Sigmoid colon (tissue), 7 donors: ENCODE data around the gene ALG3. TPM values are rescaled to one million over a fixed set of nuclear protein-coding genes. Genes with fewer than 3 reads are reported as not detected.

Source experiments
- DNase-seq: peaks from one replicate; pipeline ENCODE4 v3.0.0-alpha.2; 2019
- H3K27ac ChIP-seq, 4 donors: fragments of 200-600 bp; sonication (generic); one replicate each; pipeline ENCODE4 v1.5.1; 2016 to 2019; ENCODE audit warnings: mild to moderate bottlenecking in 1 of 4
- H3K27me3 ChIP-seq, 3 donors: fragments of 200-600 bp; sonication (generic); one replicate each; pipeline ENCODE4 v1.5.1; 2019; ENCODE audit warnings: mild to moderate bottlenecking in 1 of 3
- H3K36me3 ChIP-seq, 4 donors: fragments of 200-600 bp; sonication (generic); one replicate each; pipeline ENCODE4 v1.5.1; 2016 to 2019
- H3K4me1 ChIP-seq, 4 donors: fragments of 200-600 bp; sonication (generic); one replicate each; pipeline ENCODE4 v1.5.1; 2017 to 2019
- H3K4me3 ChIP-seq, 4 donors: fragments of 200-600 bp; sonication (generic); one replicate each; pipeline ENCODE4 v1.5.1; 2017 to 2019; ENCODE audit warnings: mild to moderate bottlenecking in 2 of 4, moderate library complexity in 1 of 4
- H3K9me3 ChIP-seq, 4 donors: fragments of 200-600 bp in 3 of 4; sonication (generic) in 3 of 4; one replicate each; pipeline versions ENCODE4 v1.5.1 to v1.6.1; 2013 to 2019
- CTCF ChIP-seq, 4 experiments: fragments of 450-650 bp in 3 of 4; fragments of 200-600 bp in 1 of 4; IDR thresholded peaks; one replicate each; pipeline ENCODE4 v1.5.1; 2016 to 2019; ENCODE audit warnings: antibody characterized with exemption in 4 of 4, mild to moderate bottlenecking in 3 of 4, moderate library complexity in 2 of 4
- EP300 ChIP-seq, 4 donors: sonication (generic); formaldehyde crosslinking; IDR thresholded peaks; one replicate each; pipeline ENCODE4 v1.6.1; 2017; ENCODE audit warnings: antibody characterized with exemption in 4 of 4
- POLR2A ChIP-seq, 2 donors: fragments of 450-650 bp; IDR thresholded peaks; one replicate each; pipeline ENCODE4 v1.6.1; 2016; ENCODE audit warnings: antibody characterized with exemption in 2 of 2, mild to moderate bottlenecking in 2 of 2, moderate library complexity in 2 of 2
- POLR2AphosphoS5 ChIP-seq, 4 donors: sonication (generic); formaldehyde crosslinking; IDR thresholded peaks; one replicate each; pipeline ENCODE4 v1.6.1; 2017; ENCODE audit warnings: antibody characterized with exemption in 4 of 4
- WGBS, 2 donors: extraction: QIAGEN DNeasy Blood & Tissue Kit; methylation state at CpG; one replicate each; pipeline ENCODE4 v1.1.7; 2013; 5-methylcytosine and 5-hydroxymethylcytosine counted together
- intact Hi-C: fragments of 100-400 bp; cut with DNase I; formaldehyde crosslinking; loops from one replicate; pipeline ENCODE4 v1.15.1; 2023
- polyA plus RNA-seq, 3 donors: library from polyadenylated mRNA; stranded (reverse); fragments of 200-250 nt; gene quantifications; one replicate each; pipeline ENCODE4 v1.2.3, GENCODE V29; 2013
- small RNA-seq, 3 donors: library from RNA; depleted of rRNA; stranded (forward); fragments of <200 nt; gene quantifications; one replicate each; pipeline ENCODE3, GENCODE V24; 2016
- total RNA-seq, 4 donors: library from RNA; depleted of rRNA; stranded (reverse); fragments of >200 nt; gene quantifications; one replicate each; pipeline ENCODE4 v1.1.0, GENCODE V29; 2016
- donor health status: healthy with polysubstance abuse.
- donor health status: Bipolar disorder and iron deficiency.
- donor health status: healthy.

Gene ALG3
- total and polyA plus RNA-seq, 7 donors: 9.9 to 46.8 (median 36.0) TPM

GRCh38 chr3:184196536-184196935, 52.2 kb downstream of the ALG3 start:
- H3K9me3 ChIP-seq: no peaks in the 10 kb centered on the region
- no peak overlapping the region for H3K4me3 ChIP-seq
- WGBS, 2 donors: 89 to 91% methylated on average over 6 of the region's 6 CpGs
- no peak for DNase-seq
- TF ChIP-seq POLR2A (IDR thresholded peaks at IDR 0.05): no peak
- H3K27me3 ChIP-seq: no peaks in the 10 kb centered on the region
- no peaks in the 10 kb centered on the region for H3K4me1 ChIP-seq
- peaks cover 26 to 52% (median 34%) of the 10 kb centered on the region in 4 donors for H3K36me3 ChIP-seq
- no peak overlapping the region for H3K27ac ChIP-seq
- intact Hi-C loops: no loop called here

- WGBS, 2 donors: 92 to 93% methylated on average over 9 of the region's 9 CpGs
- no peak for DNase-seq
- Histone ChIP-seq H3K4me1 (no peaks in the 10 kb centered on the region), H3K9me3 (no peaks in the 10 kb centered on the region), H3K27ac (no peak overlapping the region), H3K4me3 (no peak overlapping the region), H3K27me3 (no peaks in the 10 kb centered on the region), H3K36me3 (peaks cover 35 to 77% (median 58%) of the 10 kb centered on the region in 4 donors)
- TF ChIP-seq POLR2A (IDR thresholded peaks at IDR 0.05) (no peak), CTCF (IDR thresholded peaks at IDR 0.05) (no peak), POLR2AphosphoS5 (IDR thresholded peaks at IDR 0.05) (no peak), EP300 (IDR thresholded peaks at IDR 0.05) (no peak)
- intact Hi-C loops: no loop called here
These were observed 54.7 kb downstream of the ALG3 start for GRCh38 chr3:184193991-184194539.

GRCh38 chr3:184192889-184193288, 55.9 kb downstream of the ALG3 start:
- WGBS, 2 donors: 94 to 96% methylated on average over 10 of the region's 10 CpGs
- H3K9me3 ChIP-seq: no peaks in the 10 kb centered on the region
- DNase-seq: no peak
- H3K27ac ChIP-seq: no peak overlapping the region
- peaks cover 0 to 10% (median 9%) of the 10 kb centered on the region in 4 donors for H3K4me1 ChIP-seq
- TF ChIP-seq POLR2A (IDR thresholded peaks at IDR 0.05) (no peak), CTCF (IDR thresholded peaks at IDR 0.05) (no peak), EP300 (IDR thresholded peaks at IDR 0.05) (no peak)
- H3K27me3 ChIP-seq: no peaks in the 10 kb centered on the region
- H3K36me3 ChIP-seq: peaks cover 35 to 89% (median 69%) of the 10 kb centered on the region in 4 donors
- no peak overlapping the region for H3K4me3 ChIP-seq
- intact Hi-C loops: no loop called here

Small RNAs within 50 kb of the gene (small RNA-seq; reads per million reads assigned to genes)
- 0.06 to 0.29 (median 0.11) reads per million in 3 donors for gene MIR1224

Other genes starting within 250 kb of the ALG3 start
- gene ABCC5, start 231.1 kb downstream of the ALG3 start, total RNA-seq: 10 to 100 TPM; 16.0 to 39.6 (median 21.0) TPM
- gene ABCC5, start 231.1 kb downstream of the ALG3 start, polyA plus RNA-seq: 10 to 100 TPM; 13.8 to 32.1 (median 22.0) TPM
- gene HTR3D, start 217.2 kb downstream of the ALG3 start, total RNA-seq: not detected
- not detected for gene HTR3D, start 217.2 kb downstream of the ALG3 start, polyA plus RNA-seq
- gene HTR3C, start 195.9 kb downstream of the ALG3 start, total RNA-seq: not detected
- under 1 TPM in 2 of 3 donors, not detected in 1; 0.19 to 0.60 TPM for gene HTR3C, start 195.9 kb downstream of the ALG3 start, polyA plus RNA-seq
- gene HTR3E, start 151.9 kb downstream of the ALG3 start, total RNA-seq: not detected
- 1 to 10 TPM in 1 of 3 donors, under 1 TPM in 1, not detected in 1; 0.54 to 1.2 TPM for gene HTR3E, start 151.9 kb downstream of the ALG3 start, polyA plus RNA-seq
- gene EIF2B5, start 113.6 kb downstream of the ALG3 start, total RNA-seq: 10 to 100 TPM; 26.0 to 43.5 (median 31.3) TPM
- 10 to 100 TPM; 31.8 to 48.1 (median 35.4) TPM for gene EIF2B5, start 113.6 kb downstream of the ALG3 start, polyA plus RNA-seq
- 10 to 100 TPM; 38.5 to 71.2 (median 53.9) TPM for gene DVL3, start 93.6 kb downstream of the ALG3 start, total RNA-seq
- 10 to 100 TPM; 15.0 to 40.8 (median 26.4) TPM for gene DVL3, start 93.6 kb downstream of the ALG3 start, polyA plus RNA-seq
- 100 to 1,000 TPM; 203 to 239 (median 225) TPM for gene AP2M1, start 74.1 kb downstream of the ALG3 start, total RNA-seq
- 100 to 1,000 TPM; 226 to 240 (median 237) TPM for gene AP2M1, start 74.1 kb downstream of the ALG3 start, polyA plus RNA-seq
- 10 to 100 TPM; 32.4 to 51.3 (median 39.2) TPM for gene ABCF3, start 62.8 kb downstream of the ALG3 start, total RNA-seq
- 10 to 100 TPM; 36.5 to 48.9 (median 45.6) TPM for gene ABCF3, start 62.8 kb downstream of the ALG3 start, polyA plus RNA-seq
- gene VWA5B2, start 19.4 kb downstream of the ALG3 start, total RNA-seq: under 1 TPM in 2 of 4 donors, not detected in 2; 0.36 to 0.83 TPM
- 1 to 10 TPM in 1 of 3 donors, under 1 TPM in 2; 0.23 to 1.0 (median 0.60) TPM for gene VWA5B2, start 19.4 kb downstream of the ALG3 start, polyA plus RNA-seq
- 1 to 10 TPM; 1.4 to 3.9 (median 2.4) TPM for gene EEF1AKMT4, start 710 bp upstream of the ALG3 start, total RNA-seq
- 1 to 10 TPM; 4.2 to 6.5 (median 5.3) TPM for gene EEF1AKMT4, start 710 bp upstream of the ALG3 start, polyA plus RNA-seq
- under 1 TPM in 1 of 4 donors, not detected in 3; 0.71 TPM for gene CAMK2N2, start 12.6 kb upstream of the ALG3 start, total RNA-seq
- gene CAMK2N2, start 12.6 kb upstream of the ALG3 start, polyA plus RNA-seq: under 1 TPM in 1 of 3 donors, not detected in 2; 0.28 TPM
- gene ECE2, start 27.1 kb upstream of the ALG3 start, total RNA-seq: 1 to 10 TPM in 3 of 4 donors, under 1 TPM in 1; 0.49 to 2.9 (median 1.7) TPM
- under 1 TPM in 1 of 3 donors, not detected in 2; 0.63 TPM for gene ECE2, start 27.1 kb upstream of the ALG3 start, polyA plus RNA-seq
- 100 to 1,000 TPM; 127 to 246 (median 234) TPM for gene PSMD2, start 50.3 kb upstream of the ALG3 start, total RNA-seq
- 100 to 1,000 TPM; 105 to 174 (median 153) TPM for gene PSMD2, start 50.3 kb upstream of the ALG3 start, polyA plus RNA-seq
- 100 to 1,000 TPM; 115 to 241 (median 182) TPM for gene EIF4G1, start 65.6 kb upstream of the ALG3 start, total RNA-seq
- 100 to 1,000 TPM in 1 of 3 donors, 10 to 100 TPM in 2; 62.9 to 249 (median 67.3) TPM for gene EIF4G1, start 65.6 kb upstream of the ALG3 start, polyA plus RNA-seq
- 10 to 100 TPM; 28.0 to 36.7 (median 33.8) TPM for gene FAM131A, start 88.6 kb upstream of the ALG3 start, total RNA-seq
- gene FAM131A, start 88.6 kb upstream of the ALG3 start, polyA plus RNA-seq: 10 to 100 TPM; 12.6 to 17.1 (median 12.9) TPM
- 1 to 10 TPM; 1.6 to 3.3 (median 2.6) TPM for gene CLCN2, start 112.6 kb upstream of the ALG3 start, total RNA-seq
- gene CLCN2, start 112.6 kb upstream of the ALG3 start, polyA plus RNA-seq: 10 to 100 TPM; 10.9 to 30.2 (median 13.2) TPM
- 10 to 100 TPM; 53.2 to 92.5 (median 74.7) TPM for gene POLR2H, start 112.7 kb upstream of the ALG3 start, total RNA-seq
- 100 to 1,000 TPM; 132 to 162 (median 146) TPM for gene POLR2H, start 112.7 kb upstream of the ALG3 start, polyA plus RNA-seq
- gene THPO, start 129.2 kb upstream of the ALG3 start, total RNA-seq: under 1 TPM in 1 of 4 donors, not detected in 3; 0.36 TPM
- gene THPO, start 129.2 kb upstream of the ALG3 start, polyA plus RNA-seq: under 1 TPM in 1 of 3 donors, not detected in 2; 0.25 TPM
- gene CHRD, start 131.1 kb upstream of the ALG3 start, total RNA-seq: 10 to 100 TPM in 2 of 4 donors, 1 to 10 TPM in 2; 5.7 to 16.3 (median 11.3) TPM
- 1 to 10 TPM in 2 of 3 donors, under 1 TPM in 1; 0.23 to 4.5 (median 1.8) TPM for gene CHRD, start 131.1 kb upstream of the ALG3 start, polyA plus RNA-seq